CD4-positive, alpha-beta T cell treated with Interleukin-12 subunit alpha and Interleukin-12 subunit beta, for 1 hour (primary cell): ENCODE data around the gene PPARG.
"Not testable (repeated sequence)": the region's sequence is repeated elsewhere in the genome, so short reads cannot be mapped to it uniquely, and the experiment has no call there.

Source experiments
- DNase-seq: peaks from one replicate; pipeline ENCODE4 v3.0.0-alpha.2; 2020

Gene PPARG

DNA sequence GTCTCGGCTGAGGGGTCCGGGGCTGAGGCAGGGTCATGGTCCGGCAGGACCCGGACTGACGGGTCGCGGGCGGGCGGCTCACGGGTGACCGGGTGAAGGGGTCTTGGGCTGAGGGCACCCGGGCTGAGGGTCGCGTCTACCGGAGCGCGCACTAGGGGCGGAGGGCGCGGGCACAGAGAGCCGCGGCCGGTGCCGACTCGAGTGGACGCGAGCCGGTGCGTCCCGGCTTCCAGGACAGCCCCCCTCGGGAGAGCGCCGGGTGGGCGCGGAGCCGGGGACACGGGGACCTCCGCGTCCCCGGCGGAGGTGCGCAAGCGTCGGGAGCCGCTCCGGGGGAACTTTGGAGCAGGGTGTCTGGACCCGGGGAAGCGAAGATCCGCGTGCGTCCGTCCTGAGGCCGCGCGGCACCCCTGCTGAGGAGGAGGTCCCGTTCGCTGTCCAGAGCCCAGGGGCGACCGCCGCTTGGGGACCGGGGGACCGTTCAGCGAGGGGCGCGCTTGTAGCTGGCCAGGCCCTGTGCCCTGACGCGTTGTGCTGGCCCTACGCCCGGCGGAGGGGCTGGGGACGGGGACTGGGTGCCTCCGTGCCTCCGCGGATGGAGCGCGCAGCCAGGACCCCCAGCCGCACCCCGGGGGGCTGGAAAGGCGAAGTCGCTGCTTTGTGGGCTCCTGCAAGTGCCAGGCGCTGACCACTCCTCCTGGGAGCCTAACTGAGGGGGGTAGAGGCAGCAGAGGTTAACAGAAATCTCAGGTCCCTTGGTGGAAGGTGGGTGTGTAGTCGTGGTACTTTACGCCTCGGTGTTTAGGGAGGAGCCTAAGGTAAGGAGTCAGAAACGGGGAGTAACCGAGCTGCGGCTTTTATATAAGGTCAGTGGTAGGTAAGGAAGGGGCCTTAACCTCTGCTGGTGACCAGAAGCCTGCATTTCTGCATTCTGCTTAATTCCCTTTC, at the start of gene PPARG:
Gene PPARG (plus strand): TSS at position 889 of the 948 bp plus-strand sequence. CDS start 90,642 bp downstream, outside the sequence.
- no peak for DNase-seq

- no peak for DNase-seq
Observed at GRCh38 chr3:12239301-12239700, 49.6 kb upstream of the PPARG start.

- no peak for DNase-seq
Observed at GRCh38 chr3:12242772-12243171, 46.1 kb upstream of the PPARG start.

DNA sequence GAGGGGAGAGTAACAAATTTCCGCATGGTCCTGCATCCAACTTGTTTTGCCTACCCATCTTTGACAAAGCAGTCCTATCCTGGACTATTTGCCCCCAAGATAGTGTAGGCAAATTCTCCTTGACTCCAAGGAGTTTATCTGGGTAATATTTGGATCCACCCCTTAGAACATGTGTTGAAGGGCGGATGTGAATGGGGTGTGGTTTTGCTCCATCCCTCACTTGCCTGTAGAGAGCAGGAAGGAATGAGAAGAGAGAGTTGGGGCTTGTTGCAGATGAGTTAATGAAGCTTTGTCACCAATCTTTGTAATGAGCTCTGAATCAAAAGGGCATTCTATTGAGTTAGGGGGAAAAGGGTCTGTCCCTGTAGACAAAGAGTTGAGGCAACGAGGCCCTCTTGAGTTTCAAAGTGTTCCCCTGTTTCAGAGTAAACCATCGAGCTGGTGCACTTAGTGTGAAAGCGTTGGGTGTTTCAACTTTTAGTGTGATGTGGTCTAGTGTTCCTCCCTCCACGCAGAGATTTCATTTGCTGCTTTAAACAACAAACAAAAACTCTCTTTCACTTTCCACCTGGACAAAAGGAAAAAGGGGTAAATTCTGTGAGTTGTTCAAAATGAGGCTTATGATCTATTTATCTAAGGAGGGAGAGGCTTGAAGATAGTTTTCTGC, 42.2 kb upstream of the PPARG start:
- no peak for DNase-seq

DNA sequence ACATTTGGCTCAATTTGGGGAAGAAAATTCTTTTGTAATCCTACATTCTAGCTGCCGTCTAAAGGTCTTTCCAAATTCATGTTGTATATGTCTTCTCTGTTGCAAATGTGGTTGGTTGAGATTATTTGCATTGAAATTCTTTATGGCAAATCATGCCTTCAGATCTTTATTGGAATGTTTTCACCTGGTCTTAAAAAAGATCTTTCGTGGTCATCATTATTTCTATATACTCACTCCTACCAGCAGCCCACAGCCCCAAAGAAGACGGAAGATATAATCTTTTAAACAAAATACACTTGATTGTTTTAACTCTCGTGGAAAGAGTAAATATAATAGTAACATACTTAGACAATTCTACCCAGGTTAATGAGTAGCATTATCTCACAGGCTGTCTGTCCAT, 41.5 kb upstream of the PPARG start:
- no peak for DNase-seq

DNA sequence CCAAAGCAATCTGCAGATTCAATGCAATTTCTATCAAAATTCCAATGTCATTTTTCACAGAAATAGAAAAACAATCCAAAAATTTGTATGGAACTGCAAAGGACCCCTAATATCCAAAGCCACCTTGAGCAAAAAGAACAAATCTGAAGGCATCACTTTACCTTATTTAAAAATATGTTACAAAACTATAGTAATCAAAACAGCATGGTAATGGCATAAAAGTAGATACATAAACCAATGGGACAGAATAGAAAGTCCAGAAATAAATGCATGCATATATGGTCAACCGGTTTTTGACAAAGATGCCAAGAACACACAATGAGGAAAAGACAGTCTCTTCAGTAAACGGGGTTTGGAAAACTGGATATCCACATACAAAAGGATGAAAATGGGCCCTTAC, 39.4 kb upstream of the PPARG start:
- no peak for DNase-seq

DNA sequence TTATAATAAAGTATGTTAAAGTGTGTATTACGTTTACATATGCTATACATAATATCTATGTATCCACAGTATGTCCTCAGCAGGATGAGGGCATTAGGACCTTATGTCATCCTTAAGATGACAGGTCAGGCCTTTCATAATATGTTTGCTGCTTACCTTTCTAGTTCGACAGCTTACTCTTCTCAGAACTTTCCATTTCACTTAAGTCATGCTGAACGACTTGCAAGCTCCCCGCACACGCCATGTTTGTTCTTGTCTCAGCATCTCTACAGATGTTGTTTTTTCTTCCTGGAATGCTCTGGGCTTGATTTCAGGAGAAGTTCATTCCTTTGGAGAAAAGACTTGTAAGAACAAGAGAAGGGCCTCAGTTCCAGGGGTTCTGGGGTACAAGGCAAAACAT, 36.0 kb upstream of the PPARG start:
- no peak for DNase-seq

DNA sequence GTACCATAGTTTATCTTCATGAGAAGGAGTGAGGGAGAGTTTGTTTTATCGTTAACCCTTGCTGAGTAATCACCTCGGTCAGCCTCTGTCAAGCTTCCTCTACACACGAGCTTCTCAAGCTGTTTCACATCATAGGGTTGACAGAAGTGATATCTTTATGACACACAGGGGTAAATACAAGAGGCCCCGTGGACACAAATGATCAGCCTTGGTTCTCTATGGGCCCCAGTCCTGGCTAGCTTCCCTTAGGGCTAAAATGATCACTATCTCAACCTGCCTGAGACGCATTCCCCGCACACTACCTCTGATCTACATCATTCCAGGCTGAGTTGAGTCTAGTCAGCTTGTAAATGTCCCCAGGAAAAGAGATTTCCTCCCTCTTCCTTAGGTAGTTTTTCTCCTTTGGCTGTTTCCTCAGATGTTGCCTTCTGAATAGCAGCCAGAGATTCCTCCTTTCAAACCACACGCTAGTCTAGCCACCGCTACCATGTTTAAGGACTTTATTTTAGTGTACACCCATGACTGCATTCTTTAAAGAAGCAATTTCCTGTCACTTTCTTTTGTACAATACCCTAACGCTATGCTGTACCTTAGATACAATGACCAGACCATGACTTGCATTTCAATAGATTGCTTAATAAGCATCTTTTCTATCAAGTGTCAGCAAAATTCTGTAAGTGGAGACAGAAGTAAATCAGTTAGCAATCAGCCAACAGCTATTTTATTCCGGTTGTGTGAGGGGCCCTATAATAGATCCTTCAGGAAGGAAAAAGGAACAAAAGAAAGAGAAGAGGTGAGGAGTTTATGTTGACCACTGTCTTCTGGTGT, 35.1 kb upstream of the PPARG start:
- no peak for DNase-seq

- DNase-seq = no peak
Observed at GRCh38 chr3:12255393-12255792, 33.5 kb upstream of the PPARG start.

- no peak for DNase-seq
Observed at GRCh38 chr3:12258911-12259310, 30.0 kb upstream of the PPARG start.

DNA sequence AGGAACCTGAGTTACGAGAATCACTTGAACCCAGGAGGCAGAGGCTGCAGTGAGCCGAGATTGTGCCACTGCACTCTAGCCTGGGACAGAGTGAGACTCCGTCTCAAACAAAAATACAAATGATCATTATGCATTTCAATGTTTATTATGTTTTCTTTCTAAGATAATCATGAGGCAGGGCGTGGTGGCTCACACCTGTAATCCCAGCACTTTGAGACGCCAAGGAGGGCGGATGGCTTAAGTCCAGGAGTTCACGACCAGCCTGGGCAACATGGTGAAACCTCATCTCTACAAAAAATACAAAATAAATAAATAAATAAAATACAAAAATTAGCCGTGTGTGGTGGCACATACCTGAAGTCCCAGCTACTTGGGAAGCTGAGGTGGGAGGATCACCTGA, 26.7 kb upstream of the PPARG start:
- not testable (repeated sequence) for DNase-seq

GRCh38 chr3:12265508-12265907, 23.4 kb upstream of the PPARG start:
- DNase-seq = no peak

GRCh38 chr3:12266038-12266437, 22.8 kb upstream of the PPARG start:
- no peak for DNase-seq

- no peak for DNase-seq
Observed at GRCh38 chr3:12267376-12268030, 21.4 kb upstream of the PPARG start.

DNA sequence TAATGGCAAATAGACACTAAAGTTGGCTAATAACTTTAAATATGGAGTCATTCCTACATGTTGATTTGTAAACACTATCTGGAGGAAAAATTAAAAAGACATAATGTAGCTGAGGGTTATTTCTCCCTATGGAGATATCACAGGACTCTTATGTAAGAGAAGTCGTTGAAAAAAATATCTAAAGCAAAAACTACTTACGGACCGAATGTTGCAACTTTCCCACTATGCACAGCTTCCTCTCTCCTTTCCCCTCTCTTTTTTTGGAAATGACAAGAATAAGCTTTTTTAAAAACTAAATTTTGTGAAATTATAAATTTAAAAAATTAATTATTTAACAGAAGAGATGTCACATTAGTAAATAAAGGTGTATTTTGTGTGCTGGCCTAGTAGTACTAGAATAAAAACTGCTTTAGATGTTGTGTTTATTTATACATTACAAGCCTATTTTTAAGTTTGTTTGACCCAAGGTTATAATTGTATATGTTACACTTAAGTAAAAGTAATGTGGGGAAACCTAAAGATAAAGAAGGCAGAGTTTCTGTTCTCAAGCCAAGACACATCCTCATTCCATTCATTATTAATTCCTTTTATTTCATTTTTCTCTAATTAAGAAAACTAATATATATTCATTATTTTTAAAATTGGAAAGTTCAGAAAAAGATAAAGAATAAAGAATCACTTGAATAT, 20.7 kb upstream of the PPARG start:
- DNase-seq = no peak

GRCh38 chr3:12270976-12271375, 17.9 kb upstream of the PPARG start:
- DNase-seq = no peak

GRCh38 chr3:12273045-12273695, 15.7 kb upstream of the PPARG start:
- DNase-seq = no peak

DNA sequence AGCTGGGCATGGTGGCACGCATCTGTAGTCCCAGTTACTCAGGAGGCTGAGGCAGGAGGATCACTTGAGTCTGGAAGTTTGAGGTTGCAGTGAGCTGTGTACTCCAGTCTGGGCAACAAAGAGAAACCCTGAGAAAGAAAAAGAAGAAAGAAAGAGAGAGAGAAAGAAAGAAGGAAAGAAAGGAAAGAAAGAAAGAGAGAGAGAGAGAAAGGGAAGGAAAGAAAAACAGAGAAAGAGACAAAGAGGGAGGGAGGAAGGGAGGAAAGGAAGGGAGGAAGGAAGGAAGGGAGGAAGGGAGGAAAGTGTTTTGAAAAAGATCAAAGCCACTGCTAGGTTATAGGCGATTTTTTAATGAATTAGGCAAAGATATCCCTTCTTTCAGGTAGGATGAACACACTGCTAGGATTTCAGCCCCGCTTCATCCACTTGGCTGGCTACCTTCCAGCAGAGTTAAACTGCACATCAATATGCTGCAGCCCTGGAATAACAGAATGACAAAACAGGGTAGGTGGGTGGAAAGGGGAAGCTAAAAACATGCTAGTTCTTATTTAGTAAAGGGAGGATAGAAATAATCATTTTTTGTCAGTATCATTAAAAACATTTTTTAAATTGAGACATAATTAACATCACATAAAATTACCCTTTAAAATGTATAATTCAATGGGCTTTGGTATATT, 12.8 kb upstream of the PPARG start:
- DNase-seq = no peak

DNA sequence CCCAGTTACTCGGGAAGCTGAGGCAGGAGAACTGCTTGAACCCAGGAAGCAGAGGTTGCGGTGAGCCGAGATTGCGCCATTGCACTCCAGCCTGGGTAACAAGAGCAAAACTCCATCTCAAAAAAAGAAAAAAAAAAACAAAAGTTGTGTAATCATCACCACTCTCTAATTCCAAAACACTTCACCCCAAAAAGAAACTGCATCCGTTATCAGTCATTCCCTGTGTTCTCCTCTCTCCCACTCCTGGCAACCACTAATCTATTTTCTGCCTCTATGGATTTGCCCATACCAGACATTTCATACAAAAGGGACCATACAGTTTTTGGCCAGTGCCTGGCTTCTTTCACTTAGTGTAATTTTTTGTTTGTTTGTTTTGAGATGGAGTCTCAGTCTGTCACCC, 12.0 kb upstream of the PPARG start:
- not testable (repeated sequence) for DNase-seq

GRCh38 chr3:12278566-12278965, 10.3 kb upstream of the PPARG start:
- no peak for DNase-seq
